ENCODE measurements around the gene XYLT2. TPM values are rescaled to one million over a fixed set of nuclear protein-coding genes. Genes with fewer than 3 reads are reported as not detected.
"Not testable (repeated sequence)": the region's sequence is repeated elsewhere in the genome, so short reads cannot be mapped to it uniquely, and the experiment has no call there.

XYLT2 gene
- total RNA-seq, 2 donors from 2014 or later, result 15.6 to 28.5 TPM

DNA sequence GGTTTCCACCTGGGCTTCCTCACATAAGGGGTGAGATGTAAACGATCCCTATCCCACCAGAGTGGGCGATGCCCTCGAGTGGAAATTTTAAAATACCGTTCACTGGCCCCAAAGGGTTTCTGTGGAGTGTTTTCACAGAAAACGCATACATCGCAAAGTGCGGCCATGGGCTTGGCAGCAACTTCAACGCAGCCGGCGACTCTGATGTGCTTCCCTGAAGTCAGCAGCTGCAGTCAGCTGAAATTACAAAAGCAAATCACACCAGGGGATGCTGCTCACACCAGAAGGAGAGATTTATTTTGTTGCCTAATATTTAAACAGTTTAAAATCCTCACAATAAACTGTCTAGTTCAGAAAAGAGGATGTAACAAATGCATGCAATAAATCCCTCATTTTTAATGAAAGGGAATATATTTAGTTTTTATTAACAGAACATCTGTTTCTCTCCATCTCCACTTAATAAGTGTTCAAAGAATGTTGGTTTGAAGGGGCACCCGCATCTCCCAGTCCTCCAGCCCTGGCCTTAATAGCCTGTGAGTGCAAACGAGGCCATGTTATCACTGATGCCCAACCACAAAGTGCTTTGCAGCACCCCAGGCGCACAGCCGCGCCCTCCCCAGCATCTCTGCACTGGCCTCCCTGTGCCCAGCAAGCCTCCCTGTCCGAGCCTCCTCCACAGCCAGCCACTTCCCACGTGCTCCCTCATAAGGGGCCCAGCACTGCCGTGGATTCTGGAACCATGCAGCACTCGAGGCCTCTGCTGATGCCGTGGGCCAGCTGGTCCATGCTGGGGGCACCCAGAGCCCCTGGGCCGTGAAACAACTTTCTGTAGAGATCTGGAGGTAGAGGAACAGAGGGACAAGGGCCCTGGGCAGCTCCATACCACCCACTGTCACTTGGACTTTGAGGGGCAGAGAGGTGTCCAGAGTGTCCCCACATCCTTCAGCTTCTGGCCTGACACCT lies 17.3 kb upstream of the XYLT2 start:
- no peak for DNase-seq
- no peak overlapping the region for H3K27ac ChIP-seq
- no peak overlapping the region for H3K4me3 ChIP-seq
- no peak overlapping the region for H3K9ac ChIP-seq (ENCODE audit: low read depth in 2 of 2, low read length in 2 of 2)
- H3K9me3 ChIP-seq, result no peaks in the 10 kb centered on the region
- H3K4me1 ChIP-seq, result no peaks in the 10 kb centered on the region
- TF ChIP-seq, protein P1, sequence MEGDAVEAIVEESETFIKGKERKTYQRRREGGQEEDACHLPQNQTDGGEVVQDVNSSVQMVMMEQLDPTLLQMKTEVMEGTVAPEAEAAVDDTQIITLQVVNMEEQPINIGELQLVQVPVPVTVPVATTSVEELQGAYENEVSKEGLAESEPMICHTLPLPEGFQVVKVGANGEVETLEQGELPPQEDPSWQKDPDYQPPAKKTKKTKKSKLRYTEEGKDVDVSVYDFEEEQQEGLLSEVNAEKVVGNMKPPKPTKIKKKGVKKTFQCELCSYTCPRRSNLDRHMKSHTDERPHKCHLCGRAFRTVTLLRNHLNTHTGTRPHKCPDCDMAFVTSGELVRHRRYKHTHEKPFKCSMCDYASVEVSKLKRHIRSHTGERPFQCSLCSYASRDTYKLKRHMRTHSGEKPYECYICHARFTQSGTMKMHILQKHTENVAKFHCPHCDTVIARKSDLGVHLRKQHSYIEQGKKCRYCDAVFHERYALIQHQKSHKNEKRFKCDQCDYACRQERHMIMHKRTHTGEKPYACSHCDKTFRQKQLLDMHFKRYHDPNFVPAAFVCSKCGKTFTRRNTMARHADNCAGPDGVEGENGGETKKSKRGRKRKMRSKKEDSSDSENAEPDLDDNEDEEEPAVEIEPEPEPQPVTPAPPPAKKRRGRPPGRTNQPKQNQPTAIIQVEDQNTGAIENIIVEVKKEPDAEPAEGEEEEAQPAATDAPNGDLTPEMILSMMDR (IDR thresholded peaks at IDR 0.05), result no peak
- H3K36me3 ChIP-seq, result no peaks in the 10 kb centered on the region
- no peaks in the 10 kb centered on the region for H3K27me3 ChIP-seq
- intact Hi-C loops (cut with DNase I), result no loop called here

DNA sequence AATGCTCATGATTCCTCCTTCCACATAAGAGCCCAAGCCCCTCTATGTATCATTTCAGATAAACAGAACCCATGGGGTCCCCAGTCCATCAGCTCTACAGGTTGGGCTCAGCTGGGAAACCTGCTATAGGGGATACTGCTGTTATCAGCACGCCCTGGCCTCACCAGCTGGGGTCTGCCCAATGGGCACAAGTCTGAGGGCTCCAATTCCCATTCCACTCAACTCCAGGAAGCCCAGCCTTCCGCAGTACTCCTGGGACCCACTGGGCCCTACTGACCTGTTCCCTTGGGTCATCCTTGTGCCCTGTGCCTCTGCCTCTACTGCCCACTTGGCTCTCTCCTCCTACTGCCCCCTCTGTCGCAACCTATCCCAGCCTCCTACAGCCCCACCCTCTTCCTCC lies 16.2 kb upstream of the XYLT2 start:
- no peak overlapping the region for H3K4me3 ChIP-seq
- H3K27ac ChIP-seq, result no peak overlapping the region
- H3K4me1 ChIP-seq, result no peaks in the 10 kb centered on the region
- H3K27me3 ChIP-seq, result no peaks in the 10 kb centered on the region
- no peak overlapping the region for H3K9ac ChIP-seq (ENCODE audit: low read depth in 2 of 2, low read length in 2 of 2)
- TF ChIP-seq, protein P1 (IDR thresholded peaks at IDR 0.05), result no peak
- no peaks in the 10 kb centered on the region for H3K36me3 ChIP-seq
- no peaks in the 10 kb centered on the region for H3K9me3 ChIP-seq
- no peak for DNase-seq
- intact Hi-C loops (cut with DNase I), result no loop called here

DNA sequence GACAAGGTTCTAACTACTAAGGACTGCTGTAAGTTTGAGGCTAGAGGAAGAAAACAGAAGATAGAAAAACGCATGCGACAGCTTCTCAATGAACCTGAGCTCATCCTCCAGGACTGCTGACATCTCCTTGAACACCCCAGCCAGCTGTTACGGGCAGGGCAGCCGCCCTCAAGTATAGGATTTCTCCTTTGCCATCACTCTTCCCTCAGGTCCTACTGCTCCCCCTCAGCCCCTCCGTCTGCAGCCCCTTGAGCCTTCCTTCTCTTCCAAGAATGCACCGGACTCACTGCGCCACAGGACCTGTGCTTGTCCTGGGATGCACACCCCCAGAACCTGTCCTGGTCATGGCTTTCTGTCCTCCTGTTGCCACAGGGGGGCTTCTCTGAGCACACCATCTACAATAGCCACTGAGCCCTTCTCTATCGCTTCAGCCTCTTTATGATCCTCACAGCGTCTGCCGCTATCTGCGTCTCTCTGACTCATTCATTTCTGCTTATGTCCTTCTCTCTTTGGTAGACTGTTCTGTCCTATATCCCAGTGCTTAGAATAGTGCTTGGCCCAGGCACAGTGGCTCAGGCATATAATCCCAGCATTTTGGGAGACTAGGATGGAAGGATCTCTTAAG lies 15.7 kb upstream of the XYLT2 start:
- TF ChIP-seq, protein P1 (IDR thresholded peaks at IDR 0.05), result no peak
- Histone ChIP-seq H3K27me3 (no peaks in the 10 kb centered on the region), H3K4me1 (no peaks in the 10 kb centered on the region), H3K9ac (ENCODE audit: low read depth in 2 of 2, low read length in 2 of 2) (no peak overlapping the region), H3K9me3 (no peaks in the 10 kb centered on the region), H3K36me3 (no peaks in the 10 kb centered on the region), H3K27ac (no peak overlapping the region), H3K4me3 (no peak overlapping the region)
- no peak for DNase-seq
- intact Hi-C loops (cut with DNase I), result no loop called here

DNA sequence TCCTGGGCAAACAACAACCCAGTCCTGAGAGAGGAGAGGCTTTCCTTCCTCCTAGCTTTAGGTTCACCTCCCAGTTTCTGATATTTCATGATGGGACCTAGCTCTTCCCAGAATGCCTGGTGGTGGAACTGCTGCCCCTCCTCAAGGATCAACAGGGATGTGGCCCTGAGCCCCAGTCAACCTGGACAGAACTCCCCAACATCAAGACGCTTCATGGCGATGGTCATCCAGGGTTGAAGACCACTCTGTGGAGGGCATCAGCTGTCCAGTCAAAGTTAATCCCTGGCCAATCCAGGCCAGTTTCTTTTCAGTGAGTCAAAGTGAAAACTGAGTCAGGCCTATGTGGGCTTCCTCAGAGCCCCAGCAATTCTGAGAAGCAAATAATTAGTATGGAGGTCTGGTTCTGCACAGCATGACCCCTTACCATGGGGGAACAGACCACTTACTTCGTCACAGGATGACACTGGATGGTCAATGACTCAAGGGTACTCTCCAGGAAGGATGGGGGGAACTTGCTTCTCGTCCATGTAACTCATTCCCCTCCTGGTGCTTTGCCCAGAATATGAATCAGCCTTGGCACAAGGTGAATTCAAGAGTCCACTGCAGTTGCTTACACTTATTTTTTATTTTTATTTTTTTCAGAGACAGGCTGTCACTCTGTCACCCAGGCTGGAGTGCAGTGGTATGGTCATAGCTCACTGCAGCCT lies 14.7 kb upstream of the XYLT2 start:
- TF ChIP-seq, protein P1 (IDR thresholded peaks at IDR 0.05), result no peak
- Histone ChIP-seq H3K27me3 (no peaks in the 10 kb centered on the region), H3K4me1 (no peaks in the 10 kb centered on the region), H3K9ac (ENCODE audit: low read depth in 2 of 2, low read length in 2 of 2) (no peak overlapping the region), H3K4me3 (no peak overlapping the region), H3K9me3 (no peaks in the 10 kb centered on the region), H3K36me3 (no peaks in the 10 kb centered on the region), H3K27ac (no peak overlapping the region)
- intact Hi-C loops (cut with DNase I), result no loop called here
- no peak for DNase-seq

DNA sequence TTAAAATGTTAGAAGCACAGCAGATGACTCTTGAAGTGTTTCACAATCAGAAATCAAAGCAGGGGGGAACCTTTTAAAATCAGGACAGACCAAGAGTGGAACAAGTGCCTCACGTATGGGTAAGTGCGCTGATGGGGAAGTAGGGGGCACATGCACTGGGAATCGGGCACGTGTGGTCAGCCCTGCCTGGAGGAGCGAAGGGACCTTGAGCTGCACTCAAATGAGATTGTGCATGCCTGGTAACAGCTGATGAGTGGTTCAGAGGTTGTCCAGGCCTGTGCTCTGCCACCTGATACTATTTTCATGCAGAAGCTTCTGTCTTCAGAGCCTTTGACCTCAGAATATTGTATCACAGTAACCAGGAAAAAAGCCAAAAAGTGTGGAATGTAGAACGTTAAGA lies 13.7 kb upstream of the XYLT2 start:
- no peaks in the 10 kb centered on the region for H3K27me3 ChIP-seq
- H3K27ac ChIP-seq, result no peak overlapping the region
- no peaks in the 10 kb centered on the region for H3K9me3 ChIP-seq
- no peaks in the 10 kb centered on the region for H3K4me1 ChIP-seq
- DNase-seq, result no peak
- no peaks in the 10 kb centered on the region for H3K36me3 ChIP-seq
- TF ChIP-seq, protein P1 (IDR thresholded peaks at IDR 0.05), result no peak
- intact Hi-C loops (cut with DNase I), result no loop called here
- H3K4me3 ChIP-seq, result no peak overlapping the region
- H3K9ac ChIP-seq (ENCODE audit: low read depth in 2 of 2, low read length in 2 of 2), result no peak overlapping the region

DNA sequence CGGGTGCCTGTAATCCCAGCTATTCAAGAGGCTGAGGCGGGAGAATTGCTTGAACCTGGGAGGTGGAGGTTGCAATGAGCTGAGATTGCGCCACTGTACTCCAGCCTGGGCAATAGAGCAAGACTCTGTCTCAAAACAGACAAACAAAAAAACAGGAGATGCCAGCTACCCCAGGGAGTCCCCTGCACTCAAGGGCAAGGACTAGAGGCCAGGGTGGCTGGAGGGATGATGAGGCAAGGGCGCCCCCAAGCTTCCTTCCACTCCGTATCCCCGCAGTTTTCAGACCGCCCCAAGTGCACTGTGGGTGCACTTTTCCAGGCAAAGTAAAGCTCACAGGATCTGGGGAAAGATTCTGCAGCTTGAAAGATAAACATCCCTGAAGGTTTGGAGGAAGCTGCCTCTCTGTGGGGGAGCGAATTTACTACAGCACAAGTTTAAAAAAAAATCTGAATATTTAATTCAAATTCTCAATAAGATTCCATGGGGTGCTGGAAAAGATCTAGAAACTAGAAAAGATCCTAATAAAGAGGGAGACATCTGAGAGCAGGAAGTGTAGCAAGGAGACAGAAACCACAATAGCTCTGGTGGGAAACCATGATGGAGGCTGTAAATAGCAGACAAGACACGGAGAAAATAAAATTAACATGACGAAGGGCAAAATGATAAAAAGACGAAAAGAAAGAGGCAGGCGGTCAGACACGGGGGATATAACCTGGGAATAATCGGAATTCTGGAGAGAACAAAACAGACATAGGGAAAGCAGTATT lies 12.5 kb upstream of the XYLT2 start:
- H3K9ac ChIP-seq (ENCODE audit: low read depth in 2 of 2, low read length in 2 of 2); H3K27me3 ChIP-seq; DNase-seq; H3K9me3 ChIP-seq; H3K27ac ChIP-seq; H3K4me3 ChIP-seq; intact Hi-C loops (cut with DNase I); H3K36me3 ChIP-seq; H3K4me1 ChIP-seq: not testable (repeated sequence)
